T-helper 1 cell treated with Interleukin-12 subunit alpha and Interleukin-12 subunit beta and Interleukin-4 antibody, amounts not matched to agents 30 μg/mL and 1 μg/mL, for 36 hours (primary cell): ENCODE measurements around the gene PPP1CC.
A peak's percentile ranks its signal among the peaks of the same experiment; 100 is the strongest.

Source experiments
- H3K27ac Mint-ChIP-seq: one replicate; pipeline ENCODE4 v1.8.0; 2021; ENCODE audit warnings: mild to moderate bottlenecking, mixed read lengths
- H3K27me3 Mint-ChIP-seq: one replicate; pipeline ENCODE4 v1.8.0; 2021; ENCODE audit warnings: low read depth, mixed read lengths
- H3K36me3 Mint-ChIP-seq: one replicate; pipeline ENCODE4 v1.8.0; 2021; ENCODE audit warnings: low read depth, mixed read lengths
- H3K4me1 Mint-ChIP-seq: one replicate; pipeline ENCODE4 v1.8.0; 2021; ENCODE audit warnings: low read depth, mixed read lengths
- H3K4me3 Mint-ChIP-seq: one replicate; pipeline ENCODE4 v1.8.0; 2021; ENCODE audit warnings: mild to moderate bottlenecking, moderate library complexity, mixed read lengths
- H3K9me3 Mint-ChIP-seq: one replicate; pipeline ENCODE4 v1.8.0; 2021; ENCODE audit warnings: mixed read lengths

PPP1CC gene

GRCh38 chr12:110677206-110677911 is 65.3 kb downstream of the PPP1CC start:
- H3K27me3 Mint-ChIP-seq: no peaks in the 10 kb centered on the region
- H3K9me3 Mint-ChIP-seq: peaks cover 9% of the 10 kb centered on the region
- peaks cover 26% of the 10 kb centered on the region for H3K4me1 Mint-ChIP-seq
- H3K27ac Mint-ChIP-seq: peak overlapping the region; percentile 36
- peaks cover 23% of the 10 kb centered on the region for H3K36me3 Mint-ChIP-seq
- H3K4me3 Mint-ChIP-seq: peak overlapping the region; percentile 54

DNA sequence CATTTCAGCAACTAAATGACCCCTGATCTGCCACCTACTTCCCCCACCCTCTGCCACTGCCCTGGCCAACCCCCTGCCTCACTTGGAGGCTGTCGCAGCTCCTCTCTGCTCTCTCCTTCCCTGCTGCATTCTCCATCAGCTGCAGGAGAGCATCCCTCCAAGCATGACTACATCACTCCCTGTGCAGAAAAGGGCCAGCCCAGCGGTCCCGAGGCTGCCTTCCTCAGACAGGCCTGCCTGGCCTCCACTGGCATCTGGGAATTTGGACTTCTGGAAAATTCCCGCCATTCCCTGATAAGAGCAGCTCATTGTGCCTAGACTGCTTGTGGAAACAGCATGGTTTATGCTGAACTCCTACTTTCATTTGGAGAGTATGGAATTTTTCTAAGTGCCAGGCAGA is 66.5 kb downstream of the PPP1CC start:
- Mint-ChIP-seq H3K9me3 (peaks cover 9% of the 10 kb centered on the region), H3K27me3 (no peaks in the 10 kb centered on the region), H3K4me1 (peaks cover 26% of the 10 kb centered on the region), H3K36me3 (peaks cover 20% of the 10 kb centered on the region), H3K27ac (no peak overlapping the region), H3K4me3 (no peak overlapping the region)

GRCh38 chr12:110670161-110670701 is 72.5 kb downstream of the PPP1CC start:
- peak overlapping the region; percentile 82 for H3K27ac Mint-ChIP-seq
- H3K9me3 Mint-ChIP-seq: peaks cover 24% of the 10 kb centered on the region
- peak overlapping the region; percentile 50 for H3K4me3 Mint-ChIP-seq
- peaks cover 26% of the 10 kb centered on the region for H3K36me3 Mint-ChIP-seq
- H3K4me1 Mint-ChIP-seq: peaks cover 36% of the 10 kb centered on the region
- peaks cover 3% of the 10 kb centered on the region for H3K27me3 Mint-ChIP-seq
